Mesendoderm (in vitro differentiated cells): ENCODE data around the gene C1orf116.
A peak's percentile ranks its signal among the peaks of the same experiment; 100 is the strongest.

Experiments used
- DNase-seq: peaks from one replicate; pipeline ENCODE4 v3.0.0; 2013
- H2AK5ac ChIP-seq: 2 replicates; pipeline ENCODE4 v1.6.1; 2013; ENCODE audit warnings: low read length, inconsistent platforms
- H2BK120ac ChIP-seq: 2 replicates; pipeline ENCODE4 v1.6.1; 2013; ENCODE audit warnings: low read depth, mild to moderate bottlenecking, low read length, moderate library complexity, mixed read lengths
- H2BK15ac ChIP-seq: replicated peaks from 2 replicates; pipeline ENCODE4 v1.6.1; 2013; ENCODE audit warnings: low read depth, mild to moderate bottlenecking, moderate library complexity
- H2BK5ac ChIP-seq: 2 replicates; pipeline ENCODE4 v1.6.1; 2013; ENCODE audit warnings: low read length, inconsistent platforms
- H3K18ac ChIP-seq: 2 replicates; pipeline ENCODE4 v1.6.1; 2013; ENCODE audit warnings: mild to moderate bottlenecking, low read length, mixed read lengths
- H3K23ac ChIP-seq: one replicate; pipeline ENCODE4 v1.6.1; 2013; ENCODE audit warnings: low read length
- H3K27ac ChIP-seq: 2 replicates; pipeline ENCODE4 v1.5.1; 2013; ENCODE audit warnings: low read depth, mild to moderate bottlenecking, inconsistent platforms, low read length, moderate library complexity
- H3K27me3 ChIP-seq: 2 replicates; pipeline ENCODE4 v1.6.1; 2013; ENCODE audit warnings: low read length, control low read depth, mild to moderate bottlenecking, inconsistent platforms; ENCODE audit not compliant: insufficient read depth, poor library complexity
- H3K36me3 ChIP-seq: 2 replicates; pipeline ENCODE4 v1.6.1; 2013; ENCODE audit warnings: low read length, inconsistent platforms; ENCODE audit not compliant: control insufficient read depth, insufficient read depth
- H3K4ac ChIP-seq: one replicate; pipeline ENCODE4 v1.6.1; 2013; ENCODE audit warnings: low read depth, mild to moderate bottlenecking, low read length, moderate library complexity
- H3K4me1 ChIP-seq: 2 replicates; pipeline ENCODE4 v1.6.1; 2013; ENCODE audit warnings: low read depth, low read length, inconsistent platforms; ENCODE audit not compliant: control insufficient read depth
- H3K4me2 ChIP-seq: 2 replicates; pipeline ENCODE4 v1.6.1; 2013; ENCODE audit warnings: low read length
- H3K4me3 ChIP-seq: 2 replicates; pipeline ENCODE4 v1.5.1; 2013; ENCODE audit warnings: mild to moderate bottlenecking, low read length
- H3K56ac ChIP-seq: one replicate; pipeline ENCODE4 v1.6.1; 2013; ENCODE audit warnings: low read length
- H3K79me1 ChIP-seq: 2 replicates; pipeline ENCODE4 v1.6.1; 2013; ENCODE audit warnings: low read length, inconsistent platforms
- H3K79me2 ChIP-seq: 2 replicates; pipeline ENCODE4 v1.6.1; 2013; ENCODE audit warnings: mild to moderate bottlenecking, low read length; ENCODE audit not compliant: control insufficient read depth, insufficient read depth
- H3K9ac ChIP-seq: 2 replicates; pipeline ENCODE4 v1.6.1; 2013; ENCODE audit warnings: low read length, inconsistent platforms
- H4K5ac ChIP-seq: one replicate; pipeline ENCODE4 v1.6.1; 2013; ENCODE audit warnings: low read length
- H4K8ac ChIP-seq: one replicate; pipeline ENCODE4 v1.6.1; 2013; ENCODE audit warnings: low read depth, mild to moderate bottlenecking, control low read depth, low read length, moderate library complexity
- WGBS: extraction: QIAGEN DNeasy Blood & Tissue Kit; methylation state at CpG from one replicate; pipeline ENCODE4 v1.1.7; 2013; ENCODE audit warnings: low lambda C conversion rate, missing lambda C conversion rate; ENCODE audit not compliant: insufficient coverage; ENCODE audit errors: extremely low coverage; 5-methylcytosine and 5-hydroxymethylcytosine counted together

C1orf116 gene

DNA sequence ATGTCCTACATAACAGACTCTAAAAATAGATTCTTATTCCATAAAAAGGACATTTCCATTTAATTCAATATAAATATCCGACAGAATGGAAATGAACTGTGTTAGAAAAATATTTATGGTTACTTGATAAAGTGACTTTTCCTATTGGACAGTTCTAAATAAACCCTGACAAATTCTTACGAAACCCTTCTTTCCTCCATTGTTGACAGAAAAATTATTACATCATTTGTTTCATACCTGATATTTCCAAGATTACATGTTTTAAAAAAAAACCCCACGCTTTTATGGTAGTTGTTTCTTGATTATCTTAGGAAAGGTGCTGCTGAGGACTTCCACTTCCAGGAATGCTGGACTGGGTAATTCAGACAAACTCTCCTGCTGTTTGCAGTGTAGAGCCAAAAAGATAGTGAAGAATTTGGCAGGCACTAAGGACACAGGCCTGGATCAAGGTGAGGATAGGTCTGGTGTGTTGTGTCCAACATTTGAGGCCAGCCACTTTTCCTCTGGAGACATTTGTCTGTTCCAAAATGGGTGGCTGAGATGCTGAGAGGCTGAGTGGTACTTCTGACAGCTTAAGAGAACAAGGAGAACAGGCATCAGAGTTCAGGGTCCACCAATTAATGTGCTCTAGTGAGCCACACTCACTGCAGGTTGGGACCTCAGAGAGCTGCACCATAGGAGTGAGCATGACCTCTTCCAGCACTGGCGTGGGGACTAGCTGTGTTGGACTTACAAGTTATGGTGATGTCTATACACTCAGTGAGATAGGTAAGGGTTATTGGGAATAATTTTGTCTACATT lies 7.0 kb upstream of the C1orf116 start:
- no peak overlapping the region for H3K9ac ChIP-seq
- H2BK120ac ChIP-seq, result no peak overlapping the region
- H2BK15ac ChIP-seq, result no peak overlapping the region
- no peak overlapping the region for H4K8ac ChIP-seq
- no peak overlapping the region for H3K4me3 ChIP-seq
- H3K4ac ChIP-seq, result no peak overlapping the region
- no peak for DNase-seq
- no CpG with 5 or more reads among the region's 4 CpGs for WGBS
- H3K18ac ChIP-seq, result no peak overlapping the region
- no peaks in the 10 kb centered on the region for H3K79me1 ChIP-seq
- H3K79me2 ChIP-seq, result no peaks in the 10 kb centered on the region
- no peaks in the 10 kb centered on the region for H3K4me1 ChIP-seq
- H3K27me3 ChIP-seq, result no peaks in the 10 kb centered on the region
- H2AK5ac ChIP-seq, result no peak overlapping the region
- no peak overlapping the region for H2BK5ac ChIP-seq
- no peak overlapping the region for H4K5ac ChIP-seq
- H3K4me2 ChIP-seq, result no peak overlapping the region
- no peak overlapping the region for H3K23ac ChIP-seq
- no peak overlapping the region for H3K27ac ChIP-seq
- no peak overlapping the region for H3K56ac ChIP-seq
- H3K36me3 ChIP-seq, result no peaks in the 10 kb centered on the region

DNA sequence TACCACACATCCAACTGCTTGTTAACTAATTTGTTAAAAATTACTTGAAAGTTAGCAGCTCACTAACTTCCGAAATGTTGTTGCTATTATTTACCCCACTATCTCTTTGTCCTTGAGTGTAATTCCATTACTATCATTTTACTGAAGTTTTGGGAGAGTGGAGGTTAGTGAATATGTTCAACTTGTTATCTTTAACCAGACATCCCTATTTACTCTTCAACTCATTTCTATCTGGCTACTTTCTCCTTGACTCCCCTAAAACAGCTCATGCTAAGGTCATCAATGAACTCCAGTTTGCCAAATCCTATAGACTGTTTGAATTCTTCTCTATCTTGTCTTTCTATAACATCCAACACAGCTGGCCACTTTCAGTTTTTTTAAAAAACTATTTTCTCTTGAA lies 4.3 kb upstream of the C1orf116 start:
- Histone ChIP-seq H3K4me2 (no peak overlapping the region), H2BK5ac (no peak overlapping the region), H3K79me2 (no peaks in the 10 kb centered on the region), H3K79me1 (no peaks in the 10 kb centered on the region), H3K4me3 (no peak overlapping the region), H4K8ac (no peak overlapping the region), H2BK120ac (no peak overlapping the region), H3K27ac (no peak overlapping the region), H3K4ac (no peak overlapping the region), H3K9ac (no peak overlapping the region), H2BK15ac (no peak overlapping the region), H3K4me1 (peaks cover 2% of the 10 kb centered on the region), H3K56ac (no peak overlapping the region), H3K23ac (no peak overlapping the region), H2AK5ac (no peak overlapping the region), H4K5ac (no peak overlapping the region), H3K27me3 (no peaks in the 10 kb centered on the region), H3K36me3 (no peaks in the 10 kb centered on the region), H3K18ac (no peak overlapping the region)
- no peak for DNase-seq
- WGBS, result no CpG with 5 or more reads among the region's 1 CpG

GRCh38 chr1:207035877-207036551 lies 3.5 kb upstream of the C1orf116 start:
- H3K79me1 ChIP-seq, result no peaks in the 10 kb centered on the region
- no CpG with 5 or more reads among the region's 4 CpGs for WGBS
- no peak overlapping the region for H3K18ac ChIP-seq
- H2BK15ac ChIP-seq, result no peak overlapping the region
- H2BK5ac ChIP-seq, result no peak overlapping the region
- H3K27me3 ChIP-seq, result no peaks in the 10 kb centered on the region
- H4K8ac ChIP-seq, result no peak overlapping the region
- H3K4me3 ChIP-seq, result no peak overlapping the region
- no peak overlapping the region for H3K4ac ChIP-seq
- peaks cover 3% of the 10 kb centered on the region for H3K4me1 ChIP-seq
- H3K23ac ChIP-seq, result no peak overlapping the region
- H4K5ac ChIP-seq, result no peak overlapping the region
- H3K36me3 ChIP-seq, result no peaks in the 10 kb centered on the region
- DNase-seq, result no peak
- no peak overlapping the region for H2AK5ac ChIP-seq
- H3K4me2 ChIP-seq, result no peak overlapping the region
- no peak overlapping the region for H2BK120ac ChIP-seq
- H3K27ac ChIP-seq, result no peak overlapping the region
- no peak overlapping the region for H3K56ac ChIP-seq
- no peak overlapping the region for H3K9ac ChIP-seq
- no peaks in the 10 kb centered on the region for H3K79me2 ChIP-seq

DNA sequence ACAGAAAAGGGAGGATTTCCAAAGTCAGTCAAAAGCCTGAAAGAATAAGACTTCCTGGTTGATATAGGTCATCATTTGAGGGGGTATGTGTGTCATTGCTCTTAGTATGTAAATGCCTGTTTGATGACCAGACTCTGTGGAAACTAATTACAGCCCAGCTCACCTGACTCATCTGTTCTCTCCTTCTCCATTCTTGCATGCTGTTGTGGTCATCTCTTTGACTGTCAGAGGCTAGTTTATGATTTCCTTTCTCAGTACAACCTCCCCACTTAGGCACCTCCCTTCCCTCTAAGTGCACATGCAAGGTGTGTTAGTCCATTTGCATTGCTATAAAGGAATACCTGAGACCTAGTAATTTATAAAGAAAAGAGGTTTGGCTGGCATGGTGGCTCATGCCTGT lies 2.4 kb upstream of the C1orf116 start:
- H3K23ac ChIP-seq, result no peak overlapping the region
- H3K27ac ChIP-seq, result no peak overlapping the region
- no peak overlapping the region for H3K4ac ChIP-seq
- no peak overlapping the region for H4K5ac ChIP-seq
- H3K4me2 ChIP-seq, result no peak overlapping the region
- H2AK5ac ChIP-seq, result no peak overlapping the region
- H3K4me1 ChIP-seq, result peaks cover 11% of the 10 kb centered on the region
- no peak overlapping the region for H3K4me3 ChIP-seq
- no peaks in the 10 kb centered on the region for H3K79me2 ChIP-seq
- no peak overlapping the region for H4K8ac ChIP-seq
- H3K18ac ChIP-seq, result no peak overlapping the region
- no peak overlapping the region for H3K9ac ChIP-seq
- no peak overlapping the region for H2BK120ac ChIP-seq
- no peak overlapping the region for H3K56ac ChIP-seq
- H3K27me3 ChIP-seq, result no peaks in the 10 kb centered on the region
- no peak overlapping the region for H2BK15ac ChIP-seq
- H2BK5ac ChIP-seq, result no peak overlapping the region
- peak; percentile 32 for DNase-seq
- no peaks in the 10 kb centered on the region for H3K79me1 ChIP-seq
- no peaks in the 10 kb centered on the region for H3K36me3 ChIP-seq

GRCh38 chr1:207034208-207034607 lies 1.7 kb upstream of the C1orf116 start:
- Histone ChIP-seq H3K4me2 (no peak overlapping the region), H4K8ac (no peak overlapping the region), H3K9ac (no peak overlapping the region), H2BK5ac (no peak overlapping the region), H4K5ac (no peak overlapping the region), H3K4me1 (peaks cover 14% of the 10 kb centered on the region), H3K56ac (no peak overlapping the region), H3K4me3 (no peak overlapping the region), H3K79me1 (no peaks in the 10 kb centered on the region), H3K36me3 (no peaks in the 10 kb centered on the region), H3K18ac (no peak overlapping the region), H2BK120ac (no peak overlapping the region), H2AK5ac (no peak overlapping the region), H3K27ac (no peak overlapping the region), H3K23ac (no peak overlapping the region), H2BK15ac (no peak overlapping the region), H3K27me3 (no peaks in the 10 kb centered on the region), H3K79me2 (no peaks in the 10 kb centered on the region), H3K4ac (no peak overlapping the region)
- WGBS, result no CpG with 5 or more reads among the region's 1 CpG
- no peak for DNase-seq
